HG03135 (cell line): Measurements from ENCODE around the gene FAM20C.

Source experiments
- ATAC-seq: cut with Tn5 transposase; IDR thresholded peaks from one replicate; pipeline ENCODE4 v1.9.1; 2021; ENCODE audit warnings: mild to moderate bottlenecking, moderate library complexity; ENCODE audit not compliant: unreplicated experiment

Gene FAM20C

DNA sequence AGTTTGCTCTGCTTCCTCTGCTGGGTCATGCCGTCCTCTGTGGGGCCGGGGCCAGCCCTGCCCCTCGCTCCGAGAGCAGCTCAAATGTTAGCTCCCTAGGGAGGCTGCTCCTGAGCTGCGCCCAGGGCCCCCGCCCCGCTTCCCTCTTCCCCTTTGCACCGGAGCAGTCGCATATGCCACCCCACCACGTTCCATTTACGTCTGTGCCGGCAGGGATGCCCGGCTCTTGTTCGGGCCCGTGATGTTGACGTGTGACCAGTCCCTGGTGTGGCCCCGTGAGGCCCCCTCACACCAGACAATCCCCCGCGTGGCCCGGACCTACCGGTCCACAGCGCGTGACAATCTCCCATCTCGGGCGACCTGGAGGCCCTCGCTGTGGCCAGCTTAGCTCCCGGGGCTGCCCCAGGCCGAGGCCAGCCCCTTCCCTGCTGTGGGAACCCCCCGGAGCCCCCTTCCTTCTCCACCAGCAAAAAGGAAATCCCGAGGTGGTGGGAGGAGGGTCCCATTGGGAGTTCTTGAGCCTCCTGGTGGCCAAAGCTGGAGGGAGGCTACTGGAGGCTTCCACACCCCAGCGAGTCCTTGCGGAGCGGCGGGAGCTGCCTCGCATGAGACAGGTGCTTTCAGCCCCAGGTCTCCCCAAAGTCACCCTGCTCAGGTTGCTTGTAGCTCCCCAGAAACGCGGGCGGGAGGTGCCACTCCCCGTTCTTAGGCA lies 15.2 kb downstream of the FAM20C start:
- ATAC-seq: no peak

DNA sequence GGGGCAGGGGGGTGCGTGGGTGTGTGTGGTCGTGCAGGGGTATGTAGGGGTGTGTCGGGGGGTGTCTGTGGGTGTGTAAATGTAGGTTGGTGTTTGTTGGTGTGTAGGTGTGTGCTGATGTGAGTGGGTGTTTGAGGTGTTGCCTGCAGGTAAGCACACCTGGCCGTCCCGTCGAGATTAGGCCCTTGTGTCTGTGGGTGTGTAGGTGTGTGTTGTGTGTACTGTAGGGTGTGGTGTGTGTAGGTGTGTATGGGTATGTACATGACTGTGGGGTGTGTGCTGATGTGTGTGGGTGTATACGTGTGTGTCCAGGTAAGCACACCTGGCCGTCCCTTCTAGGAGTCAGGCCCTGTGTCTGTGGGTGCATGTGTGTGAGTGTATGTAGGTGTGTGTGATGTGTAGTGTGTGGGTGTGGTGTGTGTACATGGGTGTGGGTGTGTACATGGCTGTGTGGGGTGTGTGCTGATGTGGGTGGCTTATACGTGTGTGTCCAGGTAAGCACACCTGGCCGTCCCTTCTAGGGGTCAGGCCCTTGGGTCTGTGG lies 15.8 kb downstream of the FAM20C start:
- ATAC-seq: no peak

- no peak for ATAC-seq
Measured at GRCh38 chr7:208816-209215, 16.4 kb downstream of the FAM20C start.

DNA sequence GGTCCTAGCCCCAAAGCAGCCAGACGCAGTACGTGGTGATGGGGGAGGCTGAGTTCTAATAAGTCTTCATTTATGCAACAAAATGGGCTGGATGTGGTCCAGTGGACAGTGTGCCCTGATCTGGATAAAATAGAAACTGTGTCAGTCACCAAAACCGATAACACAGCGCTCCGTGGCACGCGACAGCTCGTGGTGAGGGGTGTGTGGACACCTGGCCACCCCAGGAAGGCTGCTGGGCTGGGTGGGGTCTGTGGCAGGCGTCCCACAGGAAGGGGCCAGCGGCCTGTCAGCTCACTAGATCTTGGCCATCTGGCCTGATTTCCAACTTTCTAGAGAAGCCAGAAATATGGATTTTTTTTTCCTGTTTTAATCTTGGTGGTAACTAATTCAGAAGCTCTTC lies 17.0 kb downstream of the FAM20C start:
- no peak for ATAC-seq

DNA sequence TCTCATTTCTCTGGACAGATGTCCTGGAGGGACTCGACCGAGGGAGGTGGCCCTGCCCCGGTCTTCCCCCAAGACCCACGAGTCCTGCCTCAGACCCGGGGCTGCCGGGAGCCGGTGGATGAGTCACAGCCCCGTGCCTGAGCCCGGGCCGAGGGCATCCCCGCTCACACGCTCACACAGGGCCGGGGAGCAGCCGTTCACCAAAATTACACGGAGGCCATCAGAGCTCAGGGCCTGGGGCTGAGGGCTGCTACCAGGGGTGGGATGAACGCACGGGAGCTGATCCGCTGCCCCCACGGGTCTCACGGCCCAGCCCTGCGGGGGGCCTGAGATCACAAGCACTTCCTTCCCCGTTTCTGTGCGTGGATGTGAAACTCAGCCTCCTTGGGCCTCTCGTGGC lies 17.5 kb downstream of the FAM20C start:
- ATAC-seq: no peak

DNA sequence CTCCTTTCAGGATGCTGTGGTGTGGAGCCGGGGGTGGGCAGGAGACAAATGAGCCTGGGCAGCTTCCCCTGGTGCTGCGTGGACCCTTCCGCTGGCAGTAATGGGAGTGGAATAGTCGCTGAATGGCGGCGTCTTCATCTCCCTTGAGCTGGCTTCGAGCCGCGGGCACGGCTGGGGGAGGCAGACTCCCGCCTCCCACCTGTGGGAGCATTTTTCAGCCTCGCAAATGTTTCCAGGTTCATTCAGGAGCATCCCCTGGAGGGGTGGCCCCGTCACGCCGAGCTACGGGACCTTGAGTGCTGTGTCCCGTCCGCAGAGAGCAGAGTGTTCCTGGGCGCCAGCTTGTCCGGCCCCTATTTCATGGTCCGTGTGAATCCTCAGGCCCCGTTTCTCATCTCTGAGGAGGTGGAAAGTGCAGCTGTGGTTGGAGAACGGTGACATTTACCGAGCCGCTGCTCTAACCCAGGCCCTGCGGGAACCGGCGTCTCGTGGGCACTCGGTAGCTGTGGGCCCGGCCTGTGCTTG lies 18.1 kb downstream of the FAM20C start:
- no peak for ATAC-seq

DNA sequence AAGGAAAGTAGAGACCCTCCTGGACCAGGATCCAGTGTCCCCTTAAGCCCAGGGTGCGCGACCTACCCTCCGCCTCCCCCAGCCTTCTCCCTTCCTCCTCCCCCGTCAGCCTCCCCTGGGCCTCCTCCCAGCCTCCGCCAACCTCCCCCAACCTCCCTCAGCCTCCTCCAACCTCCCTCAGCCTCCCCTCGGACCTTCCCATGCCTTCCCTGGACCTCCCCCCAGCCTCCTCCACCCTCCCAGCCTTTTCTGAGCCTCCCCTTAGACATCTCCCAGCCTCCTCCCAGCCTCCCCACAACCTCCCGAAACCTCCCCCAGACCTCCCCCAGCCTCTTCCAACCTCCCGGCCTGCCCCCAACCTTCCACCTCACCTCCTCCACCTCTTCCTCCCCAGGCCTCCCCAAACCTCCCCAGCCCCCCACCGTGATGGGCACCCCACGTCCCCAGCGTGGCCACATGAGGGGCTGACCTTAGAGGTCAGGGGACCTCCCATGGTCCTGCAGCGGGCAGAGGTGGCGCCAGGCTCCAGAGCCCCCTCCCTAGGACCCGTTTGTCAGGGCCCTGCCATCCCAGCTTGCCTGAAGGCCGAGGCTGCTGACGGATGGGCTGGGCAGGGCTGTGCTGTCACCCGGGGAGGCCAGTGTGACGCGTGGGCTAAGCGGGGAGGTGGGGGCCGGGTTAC lies 18.8 kb downstream of the FAM20C start:
- no peak for ATAC-seq

- no peak for ATAC-seq
Measured at GRCh38 chr7:211715-212058, 19.3 kb downstream of the FAM20C start.

- ATAC-seq: no peak
Measured at GRCh38 chr7:212754-213153, 20.4 kb downstream of the FAM20C start.

DNA sequence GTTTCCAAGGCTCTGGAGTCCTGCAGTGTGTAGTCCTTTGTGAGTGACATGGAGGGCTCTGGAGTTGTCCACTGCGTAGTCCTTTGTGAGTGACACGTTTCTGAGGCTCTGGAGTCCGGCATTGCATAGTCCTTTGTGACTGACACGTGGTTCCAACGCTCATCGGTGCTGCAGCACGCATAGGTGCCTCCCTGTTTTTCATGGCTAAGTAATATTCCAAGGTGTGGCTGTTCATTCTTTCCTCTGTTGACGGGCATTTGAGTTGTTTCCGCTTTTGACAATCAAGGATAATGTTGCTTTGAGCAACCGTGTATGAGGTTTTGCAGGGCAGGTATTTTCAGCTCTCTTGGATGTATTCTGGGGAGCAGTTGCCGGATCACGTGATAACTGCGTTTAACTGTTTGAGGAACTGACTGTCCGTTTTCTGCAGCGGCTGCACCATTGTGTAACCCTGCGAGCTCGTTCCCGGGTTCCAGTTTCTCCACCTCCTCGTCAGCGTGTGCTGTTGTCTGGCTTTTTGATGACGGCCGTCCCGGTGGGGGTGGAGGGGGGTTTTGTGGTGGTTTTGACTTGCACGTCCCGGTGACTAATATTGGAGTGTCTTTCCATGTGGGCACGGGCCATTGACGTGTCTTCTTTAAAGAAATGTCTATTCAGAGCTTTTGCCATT lies 21.1 kb downstream of the FAM20C start:
- ATAC-seq: no peak

- ATAC-seq: no peak
Measured at GRCh38 chr7:214410-215212, 22.2 kb downstream of the FAM20C start.

DNA sequence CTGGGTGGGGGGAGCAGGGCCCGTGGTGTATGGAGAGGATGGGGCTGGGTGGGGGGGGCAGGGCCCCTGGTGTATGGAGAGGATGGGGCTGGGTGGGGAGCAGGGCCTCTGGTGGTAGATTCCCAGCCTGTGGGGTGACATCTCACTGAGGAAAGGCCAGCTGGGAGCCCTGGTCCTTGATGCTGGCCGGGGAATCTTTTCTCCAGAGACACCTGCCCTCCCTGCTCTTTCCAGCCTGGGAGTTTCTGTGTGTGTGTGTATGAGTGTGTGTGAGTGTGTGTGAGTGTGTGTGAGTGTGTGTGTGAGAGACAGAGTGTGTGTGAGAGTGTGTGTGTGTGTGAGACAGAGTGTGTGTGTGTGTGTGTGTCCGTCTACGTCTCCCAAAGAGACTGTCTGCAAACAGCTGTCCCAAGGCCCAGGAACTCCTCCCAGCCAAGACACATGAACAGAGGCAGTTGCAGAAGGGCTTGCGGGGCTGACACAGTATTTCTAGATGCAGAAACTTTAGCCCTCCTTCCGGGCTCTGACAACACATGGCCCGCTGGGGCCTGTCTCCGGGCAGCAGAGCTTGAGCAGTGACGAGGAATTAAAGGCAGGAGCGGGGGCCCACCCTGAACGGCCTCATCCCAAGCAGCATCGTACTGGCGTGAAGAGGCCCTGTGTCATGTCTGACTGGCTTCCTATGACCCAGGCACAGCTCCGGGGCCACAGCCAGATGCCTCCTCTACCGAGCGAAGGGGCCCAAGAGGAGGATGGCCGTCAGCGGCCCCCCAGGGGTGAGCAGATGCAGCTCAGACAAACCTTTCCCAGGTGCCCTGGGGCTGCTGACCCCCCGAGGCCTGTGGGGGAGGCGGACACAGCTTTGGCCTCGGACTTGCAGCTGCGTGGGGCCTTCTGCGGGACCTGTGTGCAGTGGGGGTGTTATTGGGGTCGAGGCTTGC lies 24.3 kb downstream of the FAM20C start:
- ATAC-seq: no peak

DNA sequence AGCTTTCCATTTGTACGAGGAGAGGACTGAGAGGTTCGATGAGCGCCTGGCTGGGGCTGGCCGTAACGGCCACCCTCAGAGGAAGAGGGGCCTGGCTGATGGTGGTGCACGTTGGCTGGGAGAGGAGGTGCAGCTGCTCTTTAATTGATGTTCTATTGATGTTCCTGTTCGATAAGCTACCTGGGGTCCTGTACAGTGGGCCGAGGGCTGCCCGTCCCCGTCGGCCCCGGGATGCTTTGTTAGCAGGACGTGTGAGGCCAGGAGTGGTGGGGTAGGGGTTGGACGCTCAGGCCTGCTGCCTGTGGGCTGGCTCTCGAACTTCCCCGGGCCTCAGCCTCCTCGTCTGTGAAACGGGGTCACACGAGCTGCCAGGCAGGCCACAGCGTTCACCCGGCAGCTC lies 25.4 kb downstream of the FAM20C start:
- ATAC-seq: no peak

- ATAC-seq: no peak
Measured at GRCh38 chr7:218316-218715, 25.9 kb downstream of the FAM20C start.

DNA sequence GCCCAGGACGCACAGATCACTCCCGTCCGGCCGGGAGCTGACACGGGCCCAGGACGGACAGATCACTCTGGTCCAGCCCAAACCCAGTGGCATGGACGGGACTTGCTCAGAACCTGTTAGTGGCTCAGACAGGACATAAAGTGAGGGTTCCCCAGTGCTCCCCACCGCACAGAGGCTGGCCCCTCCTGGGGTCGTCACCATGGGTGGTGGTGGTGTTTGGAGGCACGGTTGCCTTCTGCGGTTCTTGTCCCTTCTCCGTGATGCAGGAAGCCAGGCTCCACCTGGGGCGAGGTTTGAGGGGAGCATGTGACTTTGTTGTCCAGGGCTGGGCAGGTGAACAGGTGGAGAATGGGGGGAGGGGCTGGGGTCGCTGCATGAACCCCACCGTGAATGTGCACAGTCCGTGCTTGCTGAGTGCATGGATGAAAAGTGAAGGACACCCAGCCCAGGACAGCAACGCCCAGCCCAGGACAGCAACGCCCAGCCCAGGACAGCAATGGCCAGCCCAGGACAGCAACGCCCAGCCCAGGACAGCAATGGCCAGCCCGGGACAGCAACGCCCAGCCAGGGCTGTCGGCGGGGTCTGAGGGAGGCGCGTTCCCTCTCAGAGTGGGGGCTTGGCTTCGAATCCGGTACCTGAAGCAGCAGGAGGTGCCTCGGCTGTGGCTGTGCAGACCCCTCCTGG lies 26.7 kb downstream of the FAM20C start:
- ATAC-seq: no peak

DNA sequence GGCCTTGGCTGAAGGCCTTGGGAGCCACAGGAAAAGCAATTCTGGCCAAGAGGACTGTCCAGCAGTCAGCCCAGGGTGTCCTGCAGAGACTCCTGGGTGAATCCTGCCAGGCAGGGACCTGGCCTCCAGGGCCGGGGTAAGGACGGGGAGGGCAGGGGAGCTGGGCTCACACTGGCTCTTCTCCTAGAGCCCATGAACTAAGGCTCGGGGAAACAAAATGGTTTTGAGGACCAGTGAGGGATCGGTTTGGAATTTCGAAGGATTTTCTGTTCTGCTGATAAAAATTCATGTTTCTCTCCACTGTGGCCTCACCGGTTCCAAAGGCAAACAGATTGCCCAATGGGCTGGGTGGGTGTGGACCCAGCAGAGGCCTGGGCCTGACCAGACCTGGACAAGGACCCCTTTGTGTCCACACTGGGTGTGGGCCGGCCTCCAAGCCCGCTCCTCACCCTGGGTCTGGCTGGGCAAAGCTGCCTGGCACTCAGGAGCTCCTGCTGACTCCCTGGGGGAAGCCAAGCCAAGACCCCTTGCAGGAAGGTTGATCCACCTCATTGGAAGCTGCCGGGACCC lies 27.3 kb downstream of the FAM20C start:
- no peak for ATAC-seq

GRCh38 chr7:220151-220841 lies 27.9 kb downstream of the FAM20C start:
- no peak for ATAC-seq

DNA sequence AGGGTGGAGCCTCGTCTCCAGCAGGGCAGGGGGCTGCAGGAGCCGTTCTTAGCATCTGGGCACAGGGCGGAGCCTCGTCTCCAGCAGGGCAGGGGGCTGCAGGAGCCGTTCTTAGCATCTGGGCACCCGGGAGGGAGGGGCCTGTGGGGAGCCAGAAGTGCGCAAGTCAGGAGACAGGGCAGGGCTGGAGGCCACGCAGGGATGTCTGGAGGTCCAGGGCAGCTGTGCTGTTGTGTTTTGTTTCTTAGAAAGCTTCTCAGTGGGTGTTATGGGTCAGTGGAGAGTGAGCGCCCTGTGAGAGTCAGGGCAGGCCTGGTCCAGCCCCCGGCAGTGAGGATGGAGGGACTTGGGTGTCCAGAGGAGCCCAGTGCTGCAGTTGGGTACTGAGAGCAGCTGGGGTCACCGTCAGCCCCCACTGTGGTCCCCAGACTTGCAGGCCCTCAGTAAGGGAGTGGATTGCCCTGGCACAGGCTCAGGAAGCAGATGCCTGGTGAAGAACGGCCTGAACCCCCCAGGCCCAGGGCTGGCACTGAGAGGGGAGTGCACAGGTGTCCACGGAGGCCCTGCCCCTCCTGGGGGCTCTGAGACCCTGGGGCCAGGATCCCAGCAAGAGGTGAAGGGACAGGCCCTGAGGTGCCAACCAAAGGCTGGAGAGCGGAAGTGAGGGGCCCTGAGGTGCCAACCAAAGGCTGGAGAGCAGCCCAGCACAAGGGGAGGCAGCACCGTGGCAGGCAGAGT lies 29.8 kb downstream of the FAM20C start:
- no peak for ATAC-seq
